WERI-Rb-1 (cell line): Measurements from ENCODE around the gene TRABD2B.

ENCODE experiments used
- DNase-seq: peaks from one replicate; pipeline ENCODE4 v3.0.0-alpha.2; 2020
- H3K27ac ChIP-seq: fragments of 250-450 bp; sonication (Bioruptor Pico); 2 replicates; pipeline ENCODE4 v1.5.1; 2020; ENCODE audit warnings: mild to moderate bottlenecking, moderate library complexity
- H3K27me3 ChIP-seq: fragments of 250-450 bp; sonication (Bioruptor Pico); 2 replicates; pipeline ENCODE4 v1.5.1; 2021; ENCODE audit warnings: mild to moderate bottlenecking, low read depth, moderate library complexity; ENCODE audit not compliant: insufficient read depth, severe bottlenecking
- H3K36me3 ChIP-seq: fragments of 250-450 bp; sonication (Bioruptor Pico); 2 replicates; pipeline ENCODE4 v1.5.1; 2020; ENCODE audit warnings: mild to moderate bottlenecking, moderate library complexity
- H3K4me3 ChIP-seq: 2 replicates; pipeline ENCODE4 v1.5.1; 2011; ENCODE audit warnings: low read depth, mild to moderate bottlenecking, control low read depth, low read length
- H3K9me3 ChIP-seq: fragments of 250-450 bp; sonication (Bioruptor Pico); 2 replicates; pipeline ENCODE4 v1.5.1; 2021; ENCODE audit warnings: mild to moderate bottlenecking, moderate library complexity; ENCODE audit not compliant: severe bottlenecking
- TF ChIP-seq, protein P1 (sequence below): IDR thresholded peaks from 2 replicates; pipeline ENCODE4 v1.5.1; 2011; ENCODE audit warnings: low read depth, mild to moderate bottlenecking, control low read depth, inconsistent platforms, low read length

TRABD2B gene

DNA sequence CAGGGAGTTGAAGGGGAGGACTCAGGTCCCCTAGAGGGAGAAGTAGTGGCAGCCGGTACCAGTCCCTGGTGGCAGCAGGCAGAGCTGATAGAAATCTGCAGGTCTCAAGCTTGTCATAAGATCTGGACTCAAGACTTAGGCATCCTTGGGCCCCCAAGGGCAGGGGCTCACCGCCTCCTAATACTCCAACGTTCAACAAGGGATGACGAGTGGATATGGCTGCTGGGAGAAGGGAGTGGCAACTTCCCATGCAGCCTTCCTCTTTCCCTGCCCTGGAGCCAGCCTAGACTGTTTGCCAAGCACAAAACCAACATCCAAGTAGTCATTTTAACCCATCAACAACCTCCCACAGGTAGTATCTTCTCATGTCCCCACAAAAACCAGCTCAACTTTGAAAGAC, 6.9 kb downstream of the TRABD2B start:
- DNase-seq = no peak
- Histone ChIP-seq H3K9me3 (no peaks in the 10 kb centered on the region), H3K36me3 (no peaks in the 10 kb centered on the region), H3K27ac (no peak overlapping the region), H3K4me3 (no peak overlapping the region), H3K27me3 (no peaks in the 10 kb centered on the region)
- TF ChIP-seq, protein P1, sequence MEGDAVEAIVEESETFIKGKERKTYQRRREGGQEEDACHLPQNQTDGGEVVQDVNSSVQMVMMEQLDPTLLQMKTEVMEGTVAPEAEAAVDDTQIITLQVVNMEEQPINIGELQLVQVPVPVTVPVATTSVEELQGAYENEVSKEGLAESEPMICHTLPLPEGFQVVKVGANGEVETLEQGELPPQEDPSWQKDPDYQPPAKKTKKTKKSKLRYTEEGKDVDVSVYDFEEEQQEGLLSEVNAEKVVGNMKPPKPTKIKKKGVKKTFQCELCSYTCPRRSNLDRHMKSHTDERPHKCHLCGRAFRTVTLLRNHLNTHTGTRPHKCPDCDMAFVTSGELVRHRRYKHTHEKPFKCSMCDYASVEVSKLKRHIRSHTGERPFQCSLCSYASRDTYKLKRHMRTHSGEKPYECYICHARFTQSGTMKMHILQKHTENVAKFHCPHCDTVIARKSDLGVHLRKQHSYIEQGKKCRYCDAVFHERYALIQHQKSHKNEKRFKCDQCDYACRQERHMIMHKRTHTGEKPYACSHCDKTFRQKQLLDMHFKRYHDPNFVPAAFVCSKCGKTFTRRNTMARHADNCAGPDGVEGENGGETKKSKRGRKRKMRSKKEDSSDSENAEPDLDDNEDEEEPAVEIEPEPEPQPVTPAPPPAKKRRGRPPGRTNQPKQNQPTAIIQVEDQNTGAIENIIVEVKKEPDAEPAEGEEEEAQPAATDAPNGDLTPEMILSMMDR = no peak

DNA sequence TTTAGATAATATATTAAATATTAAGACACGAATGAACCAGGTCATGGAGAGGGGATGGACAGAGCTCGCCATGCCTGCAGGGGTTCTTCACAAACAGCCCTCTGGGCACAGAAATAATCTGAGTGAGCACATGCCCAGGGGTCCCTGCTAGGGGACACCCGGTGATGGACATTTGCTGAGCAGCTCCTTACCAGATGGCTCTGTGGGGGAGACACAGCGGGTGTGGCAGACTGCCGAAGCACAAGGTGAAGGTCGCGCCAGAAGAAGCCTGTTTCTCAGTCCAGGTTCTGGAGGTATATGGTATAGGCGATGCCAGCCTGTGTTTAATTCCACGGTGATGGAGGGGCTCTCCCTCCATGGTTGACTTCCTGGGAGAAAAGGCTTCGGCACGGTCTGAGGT, 9.6 kb downstream of the TRABD2B start:
- no peak overlapping the region for H3K4me3 ChIP-seq
- H3K9me3 ChIP-seq = no peaks in the 10 kb centered on the region
- no peak for DNase-seq
- TF ChIP-seq, protein P1 = no peak
- no peak overlapping the region for H3K27ac ChIP-seq
- no peaks in the 10 kb centered on the region for H3K27me3 ChIP-seq
- H3K36me3 ChIP-seq = no peaks in the 10 kb centered on the region

DNA sequence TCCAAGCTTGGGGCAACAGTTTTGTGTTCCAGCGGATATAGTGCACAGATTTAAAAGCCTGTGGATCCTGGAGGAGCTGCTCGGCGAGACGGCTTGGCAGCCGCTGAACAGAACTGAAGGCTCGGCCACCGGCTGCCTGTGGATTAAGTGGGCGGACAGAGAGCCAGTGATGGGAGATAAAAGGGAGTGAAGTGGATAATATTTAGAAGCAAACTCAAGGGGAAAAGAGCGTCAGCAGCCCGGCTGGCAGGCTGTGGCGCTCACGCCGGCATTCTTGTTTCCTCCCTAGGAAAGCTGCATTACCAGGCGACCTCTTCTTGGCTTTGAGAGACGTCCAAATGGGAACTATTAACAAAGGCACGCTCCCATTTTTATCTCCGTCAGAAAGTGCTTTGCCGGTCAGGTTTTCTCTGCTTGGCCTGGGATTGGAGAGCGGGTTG, 10.4 kb downstream of the TRABD2B start:
- no peaks in the 10 kb centered on the region for H3K36me3 ChIP-seq
- no peak overlapping the region for H3K4me3 ChIP-seq
- H3K27ac ChIP-seq = no peak overlapping the region
- H3K9me3 ChIP-seq = no peaks in the 10 kb centered on the region
- no peaks in the 10 kb centered on the region for H3K27me3 ChIP-seq
- TF ChIP-seq, protein P1 = no peak
- DNase-seq = no peak

DNA sequence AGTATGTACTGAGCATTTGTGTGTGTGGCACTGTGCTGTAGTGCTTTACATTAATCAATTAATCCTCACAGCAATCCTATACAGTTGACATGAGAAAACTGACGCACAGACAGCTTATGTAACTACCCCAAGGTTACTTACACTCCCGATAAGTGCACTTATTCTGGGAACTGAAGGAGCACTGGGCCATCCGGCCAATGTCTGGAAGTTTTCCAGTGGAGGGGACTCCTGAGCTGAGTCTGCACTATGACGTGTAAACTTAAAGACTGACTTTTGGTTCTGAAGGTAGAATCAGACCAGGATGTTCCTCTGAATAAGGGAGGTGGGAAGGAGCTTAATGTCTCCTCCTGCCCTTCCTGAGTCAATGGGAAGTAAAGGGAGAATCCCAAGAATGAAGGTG, 12.2 kb downstream of the TRABD2B start:
- no peak for DNase-seq
- no peaks in the 10 kb centered on the region for H3K27me3 ChIP-seq
- H3K36me3 ChIP-seq = no peaks in the 10 kb centered on the region
- no peaks in the 10 kb centered on the region for H3K9me3 ChIP-seq
- no peak overlapping the region for H3K4me3 ChIP-seq
- TF ChIP-seq, protein P1 = no peak
- H3K27ac ChIP-seq = no peak overlapping the region

DNA sequence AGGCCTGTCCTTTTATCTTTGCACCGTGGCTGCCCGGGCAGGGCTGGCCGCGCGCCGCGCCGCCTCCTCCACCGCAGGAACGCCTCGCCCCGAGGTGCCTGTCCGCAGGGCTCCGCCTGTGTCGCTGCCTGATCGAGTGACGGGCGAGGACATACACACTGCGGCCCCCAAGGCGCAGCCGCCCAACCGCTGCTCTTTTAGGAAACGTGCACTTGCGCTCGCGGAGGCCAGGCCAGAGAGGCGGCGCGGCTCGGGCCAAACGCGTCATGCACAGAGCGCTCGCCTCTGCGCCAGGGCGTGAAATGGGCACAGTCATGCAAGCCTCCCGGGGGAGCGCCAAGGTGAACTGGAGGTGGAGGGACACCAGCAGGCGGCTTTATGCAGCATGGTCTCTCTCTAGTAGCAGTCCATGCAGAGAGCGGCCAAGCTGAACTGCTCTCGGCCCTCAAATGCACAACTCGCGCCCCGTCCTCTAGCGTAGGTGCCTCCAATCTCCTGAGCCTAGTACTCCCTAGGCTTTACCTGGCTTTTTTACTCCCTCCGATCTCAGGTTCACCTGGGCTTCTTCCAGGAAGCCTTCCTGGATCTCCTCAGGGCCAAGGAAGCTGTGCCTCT, 12.9 kb downstream of the TRABD2B start:
- no peaks in the 10 kb centered on the region for H3K27me3 ChIP-seq
- TF ChIP-seq, protein P1 = no peak

DNA sequence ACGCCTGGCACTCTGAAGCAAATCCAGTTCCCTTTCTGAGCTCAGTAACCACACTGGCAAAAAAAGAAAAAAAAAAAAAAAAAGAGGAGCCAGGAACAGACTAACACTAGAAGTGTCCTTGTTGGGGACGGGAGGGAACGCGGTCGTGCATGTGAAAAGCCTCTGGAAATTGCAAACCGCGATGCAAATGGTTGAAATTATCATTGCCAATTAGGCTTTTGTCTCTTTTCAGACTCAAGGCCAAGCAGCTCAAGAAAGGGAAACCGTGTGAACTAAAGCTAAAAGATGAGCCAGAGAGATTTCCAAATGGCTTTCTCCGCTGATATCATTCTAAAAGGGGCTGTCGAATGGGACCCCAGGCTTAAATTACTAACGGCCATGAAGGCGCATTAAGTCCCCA, 13.5 kb downstream of the TRABD2B start:
- no peak for DNase-seq

More for the DNA sequence above, 12.9 kb downstream of the TRABD2B start:
- H3K4me3 ChIP-seq = no peak overlapping the region
- DNase-seq = no peak
- H3K27ac ChIP-seq = no peak overlapping the region
- H3K9me3 ChIP-seq = no peaks in the 10 kb centered on the region
- no peaks in the 10 kb centered on the region for H3K36me3 ChIP-seq

More for the DNA sequence above, 13.5 kb downstream of the TRABD2B start:
- no peak overlapping the region for H3K4me3 ChIP-seq
- no peaks in the 10 kb centered on the region for H3K36me3 ChIP-seq
- TF ChIP-seq, protein P1 = no peak
- no peaks in the 10 kb centered on the region for H3K27me3 ChIP-seq
- H3K9me3 ChIP-seq = no peaks in the 10 kb centered on the region
- no peak overlapping the region for H3K27ac ChIP-seq
